NCI-H748 treated with DMSO at 0.1 percent for 48 hours (cell line): Measurements from ENCODE around the gene GRIA3.
"Not testable (repeated sequence)": the region's sequence is repeated elsewhere in the genome, so short reads cannot be mapped to it uniquely, and the experiment has no call there.

Source experiments
- DNase-seq: peaks from one replicate; lab custom pipeline; 2025; lab: John Stamatoyannopoulos, UW

GRIA3 gene

GRCh38 chrX:123464709-123465108, 280.6 kb downstream of the GRIA3 start:
- no peak for DNase-seq

DNA sequence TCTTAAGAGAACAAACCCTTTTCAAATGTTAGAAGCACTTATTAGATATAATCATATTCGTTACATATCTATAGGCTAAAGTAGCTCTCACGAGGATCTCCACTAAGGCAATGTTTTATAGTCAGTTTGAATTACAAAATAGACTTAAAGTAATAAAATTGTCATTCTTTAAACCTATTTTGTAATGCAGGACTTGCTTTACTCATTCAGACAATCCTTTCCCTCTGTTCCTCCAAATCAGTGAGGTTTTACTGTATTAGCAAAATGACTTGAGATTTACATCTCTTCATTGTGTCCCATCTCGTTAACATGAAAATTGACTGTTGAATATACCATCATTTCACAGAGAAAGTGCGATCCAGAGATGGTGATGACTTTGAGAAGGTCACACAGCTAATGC, 284.4 kb downstream of the GRIA3 start:
- DNase-seq, result no peak

- no peak for DNase-seq
These were observed 291.1 kb downstream of the GRIA3 start for GRCh38 chrX:123475068-123475724.

DNA sequence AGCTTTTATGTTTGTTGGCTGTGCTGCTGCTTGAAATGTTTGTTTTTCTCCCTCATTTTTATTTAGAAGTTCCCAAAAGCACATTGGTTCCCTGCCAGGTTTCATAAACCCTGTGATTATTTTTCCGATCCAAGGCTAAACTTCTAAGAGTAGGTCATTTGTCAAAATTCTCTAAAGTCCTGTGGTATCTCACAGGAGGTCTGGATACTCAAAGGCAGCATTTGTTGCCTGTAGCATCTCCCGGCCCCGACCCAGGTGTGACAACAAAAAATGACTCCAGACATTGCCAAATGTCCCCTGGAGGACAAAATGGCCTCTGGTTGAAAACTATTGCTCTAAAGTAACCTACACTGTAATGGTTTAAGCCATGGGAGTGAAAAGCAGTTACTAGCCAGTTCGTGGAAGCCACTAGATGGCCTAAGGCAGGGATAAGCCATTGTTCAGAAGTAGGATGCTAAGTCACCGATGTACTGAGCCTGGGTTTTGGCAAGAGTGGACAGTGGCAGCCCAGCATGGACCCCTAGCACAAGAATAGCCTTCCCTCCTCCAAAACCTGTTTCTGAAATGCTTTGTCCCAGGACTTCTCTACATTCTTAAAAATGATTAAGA, 292.6 kb downstream of the GRIA3 start:
- DNase-seq, result no peak

- DNase-seq, result no peak
These were observed 293.6 kb downstream of the GRIA3 start for GRCh38 chrX:123477673-123478072.

DNA sequence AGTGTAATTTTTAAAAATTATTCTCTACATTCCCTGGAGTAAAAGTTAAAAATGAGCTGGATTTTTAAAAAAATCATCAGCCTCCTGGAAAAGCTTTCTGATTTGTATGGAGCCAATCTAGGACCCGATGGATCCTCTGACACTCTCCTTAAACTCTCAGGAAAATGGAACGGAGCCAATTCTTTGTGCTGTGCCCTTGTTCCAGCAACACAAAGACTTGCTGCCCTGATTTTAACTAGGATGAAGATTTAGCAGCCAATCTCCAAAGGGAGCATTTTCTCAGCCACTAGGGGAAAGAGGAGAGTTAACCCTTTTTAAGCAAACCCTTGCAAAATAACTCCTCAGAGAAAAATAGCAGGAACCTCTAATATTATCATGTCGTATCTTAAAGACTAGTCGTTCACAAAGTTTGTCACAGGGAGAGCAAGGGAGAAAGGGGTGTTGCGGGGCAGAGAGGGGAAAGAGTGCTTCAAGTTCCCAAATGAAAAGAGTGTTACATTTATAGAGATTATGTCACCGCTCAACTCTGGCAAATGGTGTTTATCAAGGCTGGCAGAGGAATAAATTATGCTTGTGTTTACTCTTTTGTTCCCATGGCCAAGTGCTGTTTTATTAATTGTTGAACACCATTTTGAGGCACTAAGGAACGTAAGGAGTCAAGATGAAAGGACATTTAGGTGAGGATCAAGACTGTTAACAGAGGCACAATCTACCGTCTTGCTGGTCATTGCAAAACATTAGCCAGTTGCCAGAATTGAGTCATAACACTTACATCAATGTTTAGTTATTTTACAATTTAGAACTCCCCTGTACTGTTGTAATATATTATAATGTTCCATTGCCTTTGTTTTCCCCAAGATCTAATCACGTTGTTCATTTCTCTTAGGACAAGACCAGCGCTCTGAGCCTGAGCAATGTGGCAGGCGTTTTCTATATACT, 298.1 kb downstream of the GRIA3 start:
- DNase-seq, result no peak

DNA sequence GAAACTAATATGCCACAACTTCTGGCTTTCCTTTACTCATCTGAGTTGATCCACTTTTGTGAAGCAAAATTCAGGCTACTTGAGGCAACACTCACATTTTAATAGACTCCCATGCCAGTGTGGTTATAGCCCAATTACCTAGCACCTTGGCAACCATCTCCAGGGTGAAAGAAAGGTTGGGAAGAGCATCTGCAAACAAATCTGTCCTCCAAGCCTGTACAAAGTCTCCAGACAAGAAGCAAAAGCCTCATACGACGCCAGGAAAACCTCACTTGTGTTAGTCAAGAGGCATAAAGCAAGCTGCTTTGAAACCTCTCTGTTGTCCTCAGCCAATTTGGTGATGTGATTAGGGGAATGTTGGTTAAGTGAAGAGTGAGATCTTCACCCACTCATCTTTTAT, 302.2 kb downstream of the GRIA3 start:
- DNase-seq, result no peak

- no peak for DNase-seq
These were observed 303.2 kb downstream of the GRIA3 start for GRCh38 chrX:123487236-123487635.

DNA sequence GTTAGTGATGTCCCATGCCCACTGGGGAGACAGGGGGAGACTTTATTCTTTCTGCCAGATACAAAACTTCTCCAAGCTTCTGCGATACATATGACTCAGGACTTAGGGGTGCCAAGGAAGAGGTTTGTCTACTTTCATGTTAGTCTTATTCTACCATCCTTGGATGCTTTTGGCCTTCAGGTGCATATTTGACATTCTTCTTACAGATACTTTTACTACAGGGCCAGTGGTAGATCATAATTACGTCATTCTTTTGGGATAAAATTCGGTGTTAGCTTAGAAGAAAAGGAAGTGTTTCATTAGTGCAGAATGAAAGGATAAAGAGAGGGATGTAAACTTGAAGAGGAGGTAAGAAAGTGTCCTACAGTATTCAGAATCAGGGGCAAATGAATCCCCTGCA, 303.6 kb downstream of the GRIA3 start:
- DNase-seq, result no peak

GRCh38 chrX:123489011-123489410, 304.9 kb downstream of the GRIA3 start:
- no peak for DNase-seq

DNA sequence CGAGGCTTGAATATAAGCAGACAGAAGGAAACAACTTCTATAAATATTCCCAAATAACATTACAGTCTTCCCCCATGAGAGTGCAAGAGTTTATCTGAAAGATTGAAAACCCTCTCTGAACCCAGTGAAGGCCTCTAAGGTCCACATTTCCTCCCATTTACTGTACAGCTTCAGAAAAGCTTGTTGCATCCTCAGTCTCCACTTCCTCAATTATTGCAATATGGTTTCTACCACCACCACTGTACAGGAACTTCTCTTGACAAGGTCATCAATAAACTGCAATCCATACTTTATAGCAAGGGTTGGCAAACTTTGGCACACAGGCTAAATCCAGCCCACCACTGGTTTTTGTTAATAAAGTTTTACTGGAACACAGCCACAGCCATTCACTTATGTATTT, 309.8 kb downstream of the GRIA3 start:
- no peak for DNase-seq

DNA sequence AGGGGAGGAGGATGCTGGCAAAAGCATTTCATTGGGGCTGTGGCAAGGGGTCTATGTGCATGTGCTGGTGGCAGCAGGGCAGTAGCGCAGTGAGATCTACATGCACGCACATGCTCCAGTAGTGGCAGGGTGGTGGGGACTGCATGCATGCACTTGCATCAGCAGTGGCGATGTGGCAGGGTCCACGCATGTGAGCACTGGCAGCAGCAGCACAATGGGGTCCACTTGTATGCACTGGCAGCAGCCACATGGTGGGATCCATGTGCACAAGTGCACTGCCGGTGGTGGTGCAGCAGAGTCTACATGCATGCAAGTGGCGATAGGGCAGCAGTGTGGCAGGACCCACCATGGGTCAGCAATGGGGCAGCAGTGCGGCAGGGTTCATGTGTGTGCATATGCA, 315.7 kb downstream of the GRIA3 start:
- no peak for DNase-seq

- no peak for DNase-seq
These were observed 320.0 kb downstream of the GRIA3 start for GRCh38 chrX:123504047-123504446.

- no peak for DNase-seq
These were observed 320.7 kb downstream of the GRIA3 start for GRCh38 chrX:123504630-123505270.

GRCh38 chrX:123513585-123514278, 329.7 kb downstream of the GRIA3 start:
- DNase-seq, result no peak

DNA sequence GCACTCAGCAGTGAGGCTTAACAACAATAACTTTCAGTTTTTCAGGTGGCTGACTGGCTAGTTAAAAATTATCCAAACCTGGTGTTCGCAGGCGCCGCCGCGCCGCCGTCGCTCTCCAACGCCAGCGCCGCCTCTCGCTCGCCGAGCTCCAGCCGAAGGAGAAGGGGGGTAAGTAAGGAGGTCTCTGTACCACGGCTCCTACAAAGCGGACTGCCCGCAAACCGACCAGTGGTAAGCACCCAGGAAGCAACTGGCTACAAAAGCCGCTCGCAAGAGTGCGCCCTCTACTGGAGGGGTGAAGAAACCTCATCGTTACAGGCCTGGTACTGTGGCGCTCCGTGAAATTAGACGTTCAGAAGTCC, 330.2 kb downstream of the GRIA3 start:
- not testable (repeated sequence) for DNase-seq

DNA sequence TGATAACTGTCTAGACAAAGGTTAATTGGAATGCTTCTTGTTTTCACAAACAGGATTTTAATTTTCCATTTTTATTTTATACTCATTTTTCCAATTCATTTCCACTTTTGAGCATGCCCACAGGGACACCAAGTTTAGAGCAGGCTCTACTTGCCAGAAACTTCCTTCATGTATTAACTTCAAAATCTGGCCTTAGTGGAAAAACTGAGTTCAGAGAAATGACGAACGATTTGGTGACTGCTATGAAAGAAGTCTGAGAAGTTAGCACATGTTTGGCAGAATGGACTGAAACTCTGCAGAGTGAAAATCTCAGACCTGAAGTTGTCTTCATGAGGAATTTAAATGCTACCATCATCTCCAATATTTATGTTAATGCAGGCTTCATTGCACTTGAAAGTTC, 334.7 kb downstream of the GRIA3 start:
- no peak for DNase-seq

GRCh38 chrX:123525123-123525725, 341.1 kb downstream of the GRIA3 start:
- DNase-seq, result no peak

GRCh38 chrX:123530726-123531125, 346.6 kb downstream of the GRIA3 start:
- not testable (repeated sequence) for DNase-seq
